CD14-positive monocyte (primary cell): ENCODE results near the gene RNF133. TPM values are rescaled to one million over a fixed set of nuclear protein-coding genes. Genes with fewer than 3 reads are reported as not detected.

Experiments used
- DNase-seq, 3 donors: peaks; one replicate each; pipeline ENCODE4 v3.0.0-alpha.2; 2011 to 2022
- H2AFZ ChIP-seq: 2 replicates; pipeline ENCODE4 v1.6.0; 2012; ENCODE audit warnings: mild to moderate bottlenecking, low read depth, low read length, inconsistent platforms; ENCODE audit not compliant: insufficient read depth, poor library complexity, severe bottlenecking
- H3K27ac ChIP-seq, 2 donors: 1 replicate in 1 of 2; 2 replicates in 1 of 2; pipeline ENCODE4 v1.5.1; 2012 to 2013; ENCODE audit warnings: low read length in 2 of 2, control low read depth in 1 of 2, inconsistent platforms in 1 of 2, low read depth in 1 of 2, mild to moderate bottlenecking in 1 of 2
- H3K27me3 ChIP-seq, 2 donors: one replicate each; pipeline versions ENCODE4 v1.6.0 to v1.6.1; 2011 to 2013; ENCODE audit warnings: low read length in 2 of 2; ENCODE audit not compliant: control insufficient read depth in 2 of 2, insufficient read depth in 2 of 2
- H3K36me3 ChIP-seq, 2 donors: replicated peaks in 1 of 2; 1 replicate in 1 of 2; 2 replicates in 1 of 2; pipeline versions ENCODE4 v1.5.1 to v1.6.1; 2012 to 2013; ENCODE audit warnings: low read length in 2 of 2, control low read depth in 1 of 2, inconsistent platforms in 1 of 2, mild to moderate bottlenecking in 1 of 2; ENCODE audit not compliant: insufficient read depth in 2 of 2, control insufficient read depth in 1 of 2
- H3K4me1 ChIP-seq, 2 donors: 1 replicate in 1 of 2; 2 replicates in 1 of 2; pipeline versions ENCODE4 v1.5.1 to v1.6.1; 2012 to 2013; ENCODE audit warnings: low read length in 2 of 2, control low read depth in 1 of 2, inconsistent platforms in 1 of 2, mild to moderate bottlenecking in 1 of 2, moderate library complexity in 1 of 2; ENCODE audit not compliant: insufficient read depth in 2 of 2, control insufficient read depth in 1 of 2
- H3K4me2 ChIP-seq: replicated peaks from 2 replicates; pipeline ENCODE3; 2012; ENCODE audit warnings: low read length, moderate library complexity, mild to moderate bottlenecking; ENCODE audit not compliant: poor library complexity, severe bottlenecking; ENCODE audit errors: extremely low read depth
- H3K4me3 ChIP-seq, 3 experiments: fragments of 200-600 bp in 1 of 3; sonication (generic) in 1 of 3; replicated peaks in 1 of 3; 1 replicate in 2 of 3; 2 replicates in 1 of 3; pipeline ENCODE4 v1.5.1; 2011 to 2013; ENCODE audit warnings: low read length in 3 of 3, mild to moderate bottlenecking in 3 of 3, control low read depth in 2 of 3, low read depth in 2 of 3, inconsistent platforms in 1 of 3, moderate library complexity in 1 of 3
- H3K79me2 ChIP-seq: 2 replicates; pipeline ENCODE4 v1.6.0; 2012; ENCODE audit warnings: mild to moderate bottlenecking, control low read depth, inconsistent platforms, low read length, moderate library complexity; ENCODE audit not compliant: insufficient read depth
- H3K9ac ChIP-seq: 2 replicates; pipeline ENCODE4 v1.6.0; 2017; ENCODE audit warnings: low read length, mild to moderate bottlenecking; ENCODE audit not compliant: insufficient read depth, poor library complexity, severe bottlenecking
- H3K9me3 ChIP-seq, 2 donors: replicated peaks in 1 of 2; 1 replicate in 1 of 2; 2 replicates in 1 of 2; pipeline versions ENCODE4 v1.5.1 to v1.6.1; 2012 to 2013; ENCODE audit warnings: low read length in 2 of 2, control low read depth in 1 of 2; ENCODE audit not compliant: control insufficient read depth in 1 of 2, insufficient read depth in 1 of 2
- H4K20me1 ChIP-seq: 2 replicates; pipeline ENCODE4 v1.6.0; 2012; ENCODE audit warnings: mild to moderate bottlenecking, low read length, control low read depth, moderate library complexity; ENCODE audit not compliant: insufficient read depth
- H3K27ac Mint-ChIP-seq, 7 donors: one replicate each; pipeline ENCODE4 v1.8.0; 2020; ENCODE audit warnings: mild to moderate bottlenecking in 7 of 7, mixed read lengths in 7 of 7, moderate library complexity in 6 of 7, inconsistent platforms in 2 of 7
- H3K27me3 Mint-ChIP-seq, 3 donors: one replicate each; pipeline ENCODE4 v1.8.0; 2021 to 2022; ENCODE audit warnings: low read depth in 3 of 3, mild to moderate bottlenecking in 3 of 3, mixed read lengths in 3 of 3, moderate library complexity in 3 of 3, inconsistent platforms in 1 of 3
- H3K36me3 Mint-ChIP-seq, 2 donors: one replicate each; pipeline ENCODE4 v1.8.0; 2020; ENCODE audit warnings: mixed read lengths in 2 of 2, inconsistent platforms in 1 of 2, mild to moderate bottlenecking in 1 of 2
- H3K4me1 Mint-ChIP-seq: one replicate; pipeline ENCODE4 v1.8.0; 2020; ENCODE audit warnings: mild to moderate bottlenecking, mixed read lengths
- H3K4me3 Mint-ChIP-seq, 2 donors: one replicate each; pipeline ENCODE4 v1.8.0; 2020; ENCODE audit warnings: mild to moderate bottlenecking in 2 of 2, mixed read lengths in 2 of 2, moderate library complexity in 1 of 2
- H3K9me3 Mint-ChIP-seq, 7 donors: one replicate each; pipeline ENCODE4 v1.8.0; 2020 to 2022; ENCODE audit warnings: mixed read lengths in 7 of 7, mild to moderate bottlenecking in 6 of 7, moderate library complexity in 6 of 7, inconsistent platforms in 2 of 7
- CTCF ChIP-seq: fragments of 200-600 bp; IDR thresholded peaks from one replicate; pipeline ENCODE4 v1.8.0; 2022; ENCODE audit warnings: antibody characterized with exemption, mild to moderate bottlenecking
- WGBS: methylation state at CpG from one replicate; pipeline ENCODE4 v1.1.5; 2013; ENCODE audit warnings: missing lambda C conversion rate; ENCODE audit not compliant: insufficient coverage; 5-methylcytosine and 5-hydroxymethylcytosine counted together
- intact Hi-C, 2 donors: fragments of 100-400 bp; cut with micrococcal nuclease; formaldehyde crosslinking; loops; one replicate each; pipeline versions ENCODE4 v1.15.0 to v1.15.1; 2023
- polyA minus RNA-seq: library from RNA; depleted of rRNA, polyadenylated mRNA; stranded (reverse); fragments of >200 nt; gene quantifications from 2 replicates; pipeline ENCODE4 v1.2.3, GENCODE V29; 2012
- polyA plus RNA-seq, 3 donors: library from polyadenylated mRNA; depleted of rRNA in 1 of 3; unstranded in 2 of 3; stranded (reverse) in 1 of 3; fragments of 300-500 nt in 2 of 3; fragments of >200 nt in 1 of 3; fragmentation: Illumina TruSeq in 2 of 3; gene quantifications; 1 replicate in 2 of 3; 2 replicates in 1 of 3; pipeline ENCODE4 v1.2.3, GENCODE V29; 2012 to 2021
- total RNA-seq, 12 experiments: library from RNA in 1 of 12; stranded (reverse) in 1 of 12; fragments of 120-200 nt in 1 of 12; gene quantifications; one replicate each; pipeline ENCODE4 v1.2.4 and lab custom pipeline; 2013 to 2026; ENCODE audit warnings: mixed read lengths in 6 of 12, inconsistent platforms in 1 of 12

Gene RNF133
- total RNA-seq (2013): not detected
- polyA plus RNA-seq: not detected
- not detected in 2 replicates for polyA minus RNA-seq
- total RNA-seq (lab: John Stamatoyannopoulos, UW): 0 to 0.17 (median 0.03) reads per million in 11 experiments

GRCh38 chr7:122699017-122699416, at the start of gene RNF133:
RNF133 (minus strand) TSS chr7:122699117; CDS start chr7:122698918, 199 bp downstream.
- intact Hi-C loops: no loop called here

GRCh38 chr7:122748195-122748594, 49.3 kb upstream of the RNF133 start:
- no peak overlapping the region for H3K27ac Mint-ChIP-seq
- H3K9me3 ChIP-seq: no peaks in the 10 kb centered on the region
- H3K4me2 ChIP-seq: no peak overlapping the region
- peaks cover 0 to 6% (median 0%) of the 10 kb centered on the region in 7 donors for H3K9me3 Mint-ChIP-seq
- H3K4me3 ChIP-seq: no peak overlapping the region
- H3K36me3 ChIP-seq: no peaks in the 10 kb centered on the region
- no peaks in the 10 kb centered on the region for H3K4me1 ChIP-seq
- H3K9ac ChIP-seq: no peak overlapping the region
- no peaks in the 10 kb centered on the region for H3K79me2 ChIP-seq
- no peak overlapping the region for H3K4me3 Mint-ChIP-seq
- intact Hi-C loops: no loop called here
- H3K27me3 Mint-ChIP-seq: no peaks in the 10 kb centered on the region
- H3K27ac ChIP-seq: no peak overlapping the region
- no peaks in the 10 kb centered on the region for H4K20me1 ChIP-seq
- no peak overlapping the region for H2AFZ ChIP-seq
- no peaks in the 10 kb centered on the region for H3K36me3 Mint-ChIP-seq
- TF ChIP-seq CTCF: no peak
- no peaks in the 10 kb centered on the region for H3K27me3 ChIP-seq
- H3K4me1 Mint-ChIP-seq: no peaks in the 10 kb centered on the region
- WGBS: 91% methylated on average over 1 of the region's 2 CpGs
- no peak for DNase-seq

More at GRCh38 chr7:122699017-122699416, at the start of gene RNF133:
- H3K4me3 ChIP-seq: no peak within 1 kb of the TSS
- H3K27ac ChIP-seq: no peak within 1 kb of the TSS
- TF ChIP-seq CTCF: no peak
- no peak within 1 kb of the TSS for H2AFZ ChIP-seq
- no peak within 1 kb of the TSS for H3K27ac Mint-ChIP-seq
- H3K4me1 Mint-ChIP-seq: no peaks in the 10 kb centered on the region
- no peak within 1 kb of the TSS for H3K4me3 Mint-ChIP-seq
- no peak within 1 kb of the TSS for H3K9ac ChIP-seq
- H3K9me3 ChIP-seq: peaks cover 0 to 11% of the 10 kb centered on the region in 2 donors
- H3K36me3 ChIP-seq: no peaks in the 10 kb centered on the region
- DNase-seq: no peak
- peaks cover 0 to 4% (median 0%) of the 10 kb centered on the region in 7 donors for H3K9me3 Mint-ChIP-seq
- H3K4me2 ChIP-seq: no peak within 1 kb of the TSS
- no peaks in the 10 kb centered on the region for H3K79me2 ChIP-seq
- no peaks in the 10 kb centered on the region for H3K27me3 Mint-ChIP-seq
- no peaks in the 10 kb centered on the region for H3K36me3 Mint-ChIP-seq
- H3K27me3 ChIP-seq: no peaks in the 10 kb centered on the region
- no peaks in the 10 kb centered on the region for H4K20me1 ChIP-seq
- no peaks in the 10 kb centered on the region for H3K4me1 ChIP-seq
